ENCODE measurements around the gene E4F1.

DNA sequence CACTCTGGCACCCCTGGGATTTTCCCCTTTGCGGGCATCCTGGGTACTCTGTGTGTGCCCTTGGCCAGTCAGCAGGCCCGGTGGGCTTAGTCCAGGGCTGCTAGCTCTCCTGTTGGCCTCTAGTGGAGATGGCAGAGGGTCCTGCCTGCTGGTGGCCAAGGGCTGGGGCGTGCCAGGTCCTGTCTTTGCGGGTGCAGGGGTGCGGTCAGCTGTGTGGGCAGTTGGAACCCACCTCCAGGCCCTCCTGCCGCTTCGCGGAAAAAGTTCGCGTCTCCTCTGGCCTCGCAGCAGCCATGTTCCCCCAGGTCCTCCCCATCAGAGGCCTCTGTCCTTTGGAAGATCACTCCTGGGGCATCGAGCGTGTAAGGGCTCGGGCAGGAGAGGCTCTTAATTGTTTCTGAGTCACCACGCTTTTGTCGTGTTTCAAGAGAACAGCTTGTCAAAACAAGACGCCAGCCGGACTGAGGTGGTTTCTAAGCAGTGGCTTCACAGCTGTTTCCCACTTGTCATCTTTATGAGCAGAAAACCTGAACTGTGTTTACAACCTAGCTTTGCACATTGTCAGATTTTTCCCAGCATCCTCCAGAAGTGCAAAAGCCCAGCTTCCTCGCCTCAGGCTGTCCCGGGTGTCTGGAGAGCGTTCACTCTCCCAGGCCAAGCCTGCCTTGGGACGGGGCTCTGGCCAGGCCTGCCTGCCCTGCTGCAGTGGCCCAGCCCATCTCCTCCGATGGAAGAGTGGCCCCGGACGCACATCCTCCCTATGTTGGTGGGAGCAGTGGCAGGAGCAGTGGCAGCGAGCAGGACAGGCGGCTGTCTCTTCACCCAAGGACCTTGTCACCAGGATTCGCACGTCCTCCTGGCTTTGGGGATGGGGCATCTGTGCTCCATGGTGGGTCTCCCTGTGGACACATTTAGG, 7.9 kb downstream of the E4F1 start:
- TF ChIP-seq EZH2 (IDR thresholded peaks at IDR 0.05; ENCODE audit: insufficient read depth, poor library complexity, severe bottlenecking) (no peak), EZH2phosphoT487 (IDR thresholded peaks at IDR 0.05; ENCODE audit: insufficient read depth, low read depth) (no peak)
